Motor neuron (in vitro differentiated cells): ENCODE data around the gene MACROD2. TPM values are rescaled to one million over a fixed set of nuclear protein-coding genes. Genes with fewer than 3 reads are reported as not detected.
"Not testable (repeated sequence)": the region's sequence is repeated elsewhere in the genome, so short reads cannot be mapped to it uniquely, and the experiment has no call there.

Experiments
- ATAC-seq, 8 experiments: fragments of 200-7000 bp; cut with Tn5 transposase; replicated peaks in 6 of 8; 2 replicates each; pipeline ENCODE4 v1.8.0; 2021; ENCODE audit warnings: mild to moderate bottlenecking in 8 of 8, moderate library complexity in 8 of 8
- H3K27ac ChIP-seq, 2 donors: fragments of 250-450 bp; sonication (Bioruptor Pico); 2 replicates each; pipeline ENCODE4 v1.9.0; 2021; ENCODE audit warnings: antibody characterized with exemption in 2 of 2, mild to moderate bottlenecking in 2 of 2, moderate library complexity in 1 of 2
- H3K4me1 ChIP-seq, 2 donors: fragments of 250-450 bp; sonication (Bioruptor Pico); replicated peaks in 1 of 2; 2 replicates each; pipeline ENCODE4 v1.6.1; 2021; ENCODE audit warnings: antibody characterized with exemption in 2 of 2, mild to moderate bottlenecking in 2 of 2, moderate library complexity in 1 of 2
- H3K4me3 ChIP-seq, 5 donors: fragments of 250-450 bp; sonication (Bioruptor Pico); 2 replicates each; pipeline ENCODE4 v1.9.0; 2021; ENCODE audit warnings: antibody characterized with exemption in 5 of 5, mild to moderate bottlenecking in 5 of 5, moderate library complexity in 4 of 5
- WGBS, 10 experiments: fragments of 450-650 bp; shearing (Covaris generic); methylation state at CpG; one replicate each; pipeline ENCODE4 v1.0.0; 2022; 5-methylcytosine and 5-hydroxymethylcytosine counted together
- in situ Hi-C, 9 experiments: fragments of 400-800 bp; cut with MboI; loops; one replicate each; pipeline ENCODE4 v1.15.0; 2021; ENCODE audit warnings: low sequenced_read_pairs in 9 of 9, low pct_unique_long_range_greater_than_20kb in 2 of 9; ENCODE audit not compliant: unreplicated experiment in 9 of 9
- total RNA-seq, 8 experiments: library from RNA; unstranded; fragments of 300-600 nt; gene quantifications; 2 replicates each; pipeline versions ENCODE4 v1.2.3 to v1.2.4, GENCODE V29; 2022

MACROD2 gene
- total RNA-seq, 8 experiments from 2014 or later, result 4.3 to 24.9 (median 10.4) TPM

GRCh38 chr20:14207591-14207990 lies 212.3 kb downstream of the MACROD2 start:
- Histone ChIP-seq H3K27ac (no peak overlapping the region), H3K4me1 (no peaks in the 10 kb centered on the region), H3K4me3 (no peak overlapping the region)
- in situ Hi-C loops, result no loop called here
- 25 to 73% (median 49%) methylated on average over 2 to 4 of the region's 4 CpGs; no CpG with 5 or more reads in 1 of the 10 experiments for WGBS, 10 experiments
- no peak for ATAC-seq

- ATAC-seq, result no peak
- WGBS, 10 experiments, result 60 to 100% (median 93%) methylated on average over 1 of the region's 1 CpG; no CpG with 5 or more reads in 2 of the 10 experiments
- in situ Hi-C loops, result no loop called here
- no peak overlapping the region for H3K4me3 ChIP-seq
- no peaks in the 10 kb centered on the region for H3K4me1 ChIP-seq
- H3K27ac ChIP-seq, result no peak overlapping the region
Measured at GRCh38 chr20:14208956-14209355, 213.6 kb downstream of the MACROD2 start.

- ATAC-seq, result no peak
- no peak overlapping the region for H3K27ac ChIP-seq
- no peaks in the 10 kb centered on the region for H3K4me1 ChIP-seq
- WGBS, 10 experiments, result 29 to 100% (median 84%) methylated on average over 1 of the region's 1 CpG; no CpG with 5 or more reads in 4 of the 10 experiments
- in situ Hi-C loops, result no loop called here
- no peak overlapping the region for H3K4me3 ChIP-seq
Measured at GRCh38 chr20:14210146-14210545, 214.8 kb downstream of the MACROD2 start.

- in situ Hi-C loops, result no loop called here
- H3K4me1 ChIP-seq, result no peaks in the 10 kb centered on the region
- H3K4me3 ChIP-seq, result no peak overlapping the region
- H3K27ac ChIP-seq, result no peak overlapping the region
- ATAC-seq, result no peak
- WGBS, 10 experiments, result 20 to 100% (median 75%) methylated on average over 1 of the region's 1 CpG; no CpG with 5 or more reads in 5 of the 10 experiments
Measured at GRCh38 chr20:14214046-14214445, 218.7 kb downstream of the MACROD2 start.

- H3K4me3 ChIP-seq, in situ Hi-C loops, ATAC-seq, H3K27ac ChIP-seq, H3K4me1 ChIP-seq: not testable (repeated sequence)
- WGBS, 10 experiments, result 0 to 100% (median 86%) methylated on average over 1 of the region's 1 CpG; no CpG with 5 or more reads in 2 of the 10 experiments
Measured at GRCh38 chr20:14215880-14216279, 220.6 kb downstream of the MACROD2 start.

GRCh38 chr20:14219801-14220461 lies 224.6 kb downstream of the MACROD2 start:
- no peak overlapping the region for H3K27ac ChIP-seq
- ATAC-seq, result peak in 3 of 8 experiments; percentile 94 to 96 (median 95)
- H3K4me3 ChIP-seq, result no peak overlapping the region
- WGBS, 10 experiments, result 33 to 100% (median 90%) methylated on average over 1 to 2 of the region's 4 CpGs; no CpG with 5 or more reads in 6 of the 10 experiments
- H3K4me1 ChIP-seq, result no peaks in the 10 kb centered on the region
- in situ Hi-C loops, result no loop called here

GRCh38 chr20:14220986-14221385 lies 225.7 kb downstream of the MACROD2 start:
- WGBS, 10 experiments, result 75 to 100% (median 100%) methylated on average over 1 of the region's 1 CpG; no CpG with 5 or more reads in 2 of the 10 experiments
- H3K27ac ChIP-seq, result no peak overlapping the region
- no peak overlapping the region for H3K4me3 ChIP-seq
- in situ Hi-C loops, result no loop called here
- H3K4me1 ChIP-seq, result no peaks in the 10 kb centered on the region
- no peak for ATAC-seq

GRCh38 chr20:14223806-14224205 lies 228.5 kb downstream of the MACROD2 start:
- Histone ChIP-seq H3K27ac (no peak overlapping the region), H3K4me3 (no peak overlapping the region), H3K4me1 (no peaks in the 10 kb centered on the region)
- no peak for ATAC-seq
- in situ Hi-C loops, result no loop called here
- WGBS, 10 experiments, result 67 to 100% (median 80%) methylated on average over 1 to 3 of the region's 3 CpGs; no CpG with 5 or more reads in 5 of the 10 experiments

GRCh38 chr20:14226051-14227049 lies 231.0 kb downstream of the MACROD2 start:
- 75 to 100% (median 94%) methylated on average over 1 to 7 of the region's 53 CpGs; no CpG with 5 or more reads in 5 of the 10 experiments for WGBS, 10 experiments
- ATAC-seq, result peak in 1 of 8 experiments; percentile 37
- H3K4me3 ChIP-seq, H3K27ac ChIP-seq, H3K4me1 ChIP-seq, in situ Hi-C loops: not testable (repeated sequence)

GRCh38 chr20:14232650-14233049 lies 237.3 kb downstream of the MACROD2 start:
- in situ Hi-C loops, result no loop called here
- no peak overlapping the region for H3K27ac ChIP-seq
- no peak overlapping the region for H3K4me3 ChIP-seq
- 75 to 100% (median 93%) methylated on average over 1 to 2 of the region's 2 CpGs for WGBS, 10 experiments
- no peak for ATAC-seq
- H3K4me1 ChIP-seq, result no peaks in the 10 kb centered on the region

GRCh38 chr20:14234666-14235295 lies 239.5 kb downstream of the MACROD2 start:
- WGBS, 10 experiments, result 0 to 90% (median 63%) methylated on average over 1 to 2 of the region's 2 CpGs
- in situ Hi-C loops, result no loop called here
- Histone ChIP-seq H3K4me1 (no peaks in the 10 kb centered on the region), H3K27ac (no peak overlapping the region), H3K4me3 (no peak overlapping the region)
- peak in 2 of 8 experiments; percentile 70 to 75 for ATAC-seq

GRCh38 chr20:14235355-14235754 lies 240.0 kb downstream of the MACROD2 start:
- in situ Hi-C loops, result no loop called here
- Histone ChIP-seq H3K4me3 (no peak overlapping the region), H3K27ac (no peak overlapping the region), H3K4me1 (no peaks in the 10 kb centered on the region)
- ATAC-seq, result peak in 2 of 8 experiments; percentile 38 to 51
- WGBS, 10 experiments, result 0 to 100% (median 80%) methylated on average over 1 to 2 of the region's 2 CpGs; no CpG with 5 or more reads in 1 of the 10 experiments
